NCI-H2227 (cell line): ENCODE data around the gene VAV2.
"Not testable (repeated sequence)": the region's sequence is repeated elsewhere in the genome, so short reads cannot be mapped to it uniquely, and the experiment has no call there.

Source experiments
- DNase-seq: peaks from one replicate; lab custom pipeline; 2025; ENCODE audit not compliant: unreplicated experiment; lab: John Stamatoyannopoulos, UW

VAV2 gene

GRCh38 chr9:133998915-133999595 lies 6.9 kb upstream of the VAV2 start:
- no peak for DNase-seq

DNA sequence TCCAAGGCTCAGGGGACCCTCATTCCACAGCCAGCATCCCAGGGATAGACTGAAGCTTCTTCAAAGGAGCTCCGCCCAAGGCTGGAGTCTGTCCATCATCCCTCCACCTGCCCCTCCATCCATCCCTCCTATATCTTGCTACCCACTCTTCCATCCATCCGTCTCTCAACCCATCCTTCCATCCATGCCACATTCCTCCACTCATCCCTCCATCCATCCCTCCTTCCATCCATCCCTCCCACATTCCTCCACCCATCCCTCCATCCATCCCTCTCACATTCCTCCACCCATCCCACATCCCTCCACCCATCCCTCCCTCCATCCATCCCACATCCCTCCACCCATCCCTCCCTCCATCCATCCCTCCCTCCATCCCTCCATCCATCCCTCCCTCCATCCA lies 5.5 kb upstream of the VAV2 start:
- DNase-seq = no peak

- DNase-seq = no peak
Measured at GRCh38 chr9:133996531-133997520, 4.7 kb upstream of the VAV2 start.

DNA sequence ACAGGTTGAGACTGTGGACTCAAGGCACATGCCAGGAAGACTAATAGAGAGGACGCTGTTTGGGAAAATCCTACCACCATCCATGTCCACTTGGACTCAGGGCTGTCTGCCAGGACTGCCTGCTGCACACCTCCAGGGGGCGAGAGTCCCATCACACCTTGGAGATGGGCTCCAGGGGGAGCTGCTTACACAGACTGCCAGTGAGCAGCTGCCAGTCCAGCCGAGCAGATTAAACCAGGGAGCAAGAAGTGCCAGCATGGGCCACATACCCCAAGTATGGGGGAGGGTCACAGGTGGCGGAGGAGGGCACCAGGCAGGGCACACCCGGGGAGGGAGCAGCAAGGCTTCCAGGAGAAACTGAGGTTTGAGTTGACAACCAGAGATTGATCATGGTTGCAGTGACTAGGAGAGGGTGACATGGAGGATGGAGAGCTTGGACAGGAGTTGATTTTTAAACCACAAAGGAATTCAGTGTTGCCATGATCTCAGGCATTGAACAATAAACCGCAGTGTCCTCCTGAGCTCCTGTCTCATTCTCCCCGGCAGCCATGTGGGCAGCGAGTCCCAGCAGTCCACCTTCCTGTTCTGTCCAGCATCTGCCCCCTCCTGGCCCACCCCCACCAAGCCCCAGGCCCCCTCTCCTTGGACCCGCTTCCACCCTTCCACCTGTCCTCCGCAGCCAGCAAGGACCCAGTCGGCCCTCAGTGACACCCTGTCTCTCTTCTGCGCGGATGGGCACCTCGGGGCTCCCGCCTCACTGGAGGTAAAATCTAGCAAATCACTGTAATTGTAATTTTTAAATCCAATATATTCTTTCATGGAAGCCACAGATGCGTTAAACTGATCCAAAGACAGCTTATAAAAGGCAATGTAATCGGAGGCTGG lies 3.1 kb upstream of the VAV2 start:
- peak; percentile 15 for DNase-seq

- DNase-seq = peak; percentile 70
Measured at GRCh38 chr9:133994353-133995011, 2.4 kb upstream of the VAV2 start.

DNA sequence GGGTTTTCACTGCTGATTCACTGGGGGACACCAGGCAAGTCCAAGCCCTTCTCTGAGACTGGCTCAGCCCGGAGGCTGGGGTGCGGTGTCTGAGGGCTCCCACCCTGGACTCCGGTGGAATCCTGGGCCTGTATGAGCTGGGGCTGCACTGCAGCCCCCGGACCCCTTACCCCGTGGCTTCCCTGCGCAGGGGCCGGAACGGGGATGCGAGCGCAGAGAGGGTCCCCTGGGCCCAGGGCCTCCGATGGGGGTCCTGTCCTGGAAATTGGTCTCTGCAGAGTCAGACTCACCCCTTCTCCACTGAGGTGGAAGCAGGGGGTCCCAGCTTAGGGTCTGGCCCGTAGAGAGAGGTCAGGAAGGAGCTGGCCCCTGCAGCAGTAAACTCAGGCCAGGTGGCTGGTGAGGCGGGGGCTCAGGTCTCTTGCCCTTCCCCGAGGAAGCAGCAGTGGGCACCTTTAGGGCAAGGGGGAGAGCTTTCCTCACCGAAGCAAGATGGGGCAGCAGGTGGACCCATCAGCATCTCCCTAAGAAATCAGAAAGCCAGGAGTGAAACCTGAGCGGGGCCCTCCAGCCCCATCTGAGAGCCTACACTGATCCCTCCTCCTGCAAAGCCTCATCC lies 1.6 kb upstream of the VAV2 start:
- DNase-seq = no peak

DNA sequence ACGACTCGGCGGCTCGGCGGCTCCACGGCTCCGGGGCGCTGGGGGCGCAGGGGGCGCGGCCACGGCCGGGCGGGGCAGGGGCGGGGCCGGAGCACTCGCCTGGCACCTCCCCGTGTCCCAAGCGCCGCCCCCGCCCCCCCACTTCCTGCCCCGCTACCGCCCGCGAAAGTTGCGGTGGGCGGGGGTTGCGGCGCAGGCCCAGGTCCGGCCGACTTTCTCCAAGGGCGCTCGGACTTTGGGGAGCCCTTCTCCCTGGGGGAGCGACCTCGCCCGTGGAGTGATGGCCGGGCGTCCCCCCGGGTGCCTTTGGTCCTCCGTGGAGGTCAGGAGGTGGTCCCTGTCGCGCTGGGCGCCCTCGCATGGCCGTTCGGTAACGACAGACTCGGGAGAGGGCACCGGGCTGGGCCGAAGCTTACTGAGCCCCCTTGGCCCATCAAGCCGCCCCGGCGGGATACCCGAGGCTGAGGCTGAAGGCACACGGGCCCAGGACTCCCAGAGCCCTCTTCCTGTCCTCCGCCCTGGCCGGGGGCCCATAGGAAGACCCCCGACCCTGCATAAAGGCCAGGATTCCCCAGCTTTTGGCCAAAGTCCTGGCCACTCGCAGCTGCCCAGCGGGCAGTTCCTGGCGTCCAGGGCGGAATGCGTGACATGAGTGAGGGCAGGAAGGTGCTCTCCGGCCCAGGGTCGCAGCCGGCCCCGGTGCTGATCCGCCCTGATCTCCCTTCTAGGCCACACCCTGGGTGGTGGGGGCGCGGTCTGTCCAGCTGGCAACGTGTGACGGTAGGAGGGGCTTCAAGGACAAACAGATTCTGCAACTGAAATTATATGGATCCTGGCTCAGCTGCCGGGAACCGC lies 883 bp upstream of the VAV2 start:
- DNase-seq = peak; percentile 75

DNA sequence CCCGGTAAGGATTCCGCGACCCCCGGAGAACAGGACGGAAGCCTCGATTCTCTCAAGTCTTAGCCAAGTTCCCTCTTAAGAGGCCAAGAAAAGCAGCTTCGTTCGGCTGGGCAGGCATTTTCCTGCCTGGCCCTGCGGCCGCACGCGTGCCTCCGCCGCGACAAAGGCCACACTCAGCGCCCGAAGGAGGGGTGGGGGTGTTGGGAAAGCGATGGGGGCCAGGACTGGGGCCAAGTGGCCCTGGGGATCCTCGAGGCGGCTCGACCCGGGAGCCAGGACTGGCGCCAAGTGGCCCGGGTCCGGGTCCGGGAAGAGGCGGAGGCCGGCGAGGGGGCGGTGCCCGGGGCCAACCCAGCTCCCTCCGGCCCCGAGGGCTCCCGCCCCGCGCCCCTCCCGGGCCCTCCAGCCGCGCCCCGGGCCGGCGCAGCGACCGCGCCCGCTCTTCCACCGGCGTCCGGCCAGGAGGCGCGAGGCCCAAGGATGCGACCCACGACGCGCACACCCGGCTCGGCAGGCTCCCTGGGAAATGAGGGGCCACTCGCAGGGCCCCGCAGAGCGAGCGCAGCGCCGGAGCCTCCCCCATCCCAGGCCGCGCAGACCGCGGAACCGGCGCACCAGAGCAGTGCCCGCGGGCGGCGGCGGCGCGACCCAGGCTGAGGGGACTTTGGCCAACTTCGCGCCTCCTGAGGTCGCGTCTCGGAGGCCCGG lies 756 bp downstream of the VAV2 start:
- DNase-seq = peak; percentile 26

DNA sequence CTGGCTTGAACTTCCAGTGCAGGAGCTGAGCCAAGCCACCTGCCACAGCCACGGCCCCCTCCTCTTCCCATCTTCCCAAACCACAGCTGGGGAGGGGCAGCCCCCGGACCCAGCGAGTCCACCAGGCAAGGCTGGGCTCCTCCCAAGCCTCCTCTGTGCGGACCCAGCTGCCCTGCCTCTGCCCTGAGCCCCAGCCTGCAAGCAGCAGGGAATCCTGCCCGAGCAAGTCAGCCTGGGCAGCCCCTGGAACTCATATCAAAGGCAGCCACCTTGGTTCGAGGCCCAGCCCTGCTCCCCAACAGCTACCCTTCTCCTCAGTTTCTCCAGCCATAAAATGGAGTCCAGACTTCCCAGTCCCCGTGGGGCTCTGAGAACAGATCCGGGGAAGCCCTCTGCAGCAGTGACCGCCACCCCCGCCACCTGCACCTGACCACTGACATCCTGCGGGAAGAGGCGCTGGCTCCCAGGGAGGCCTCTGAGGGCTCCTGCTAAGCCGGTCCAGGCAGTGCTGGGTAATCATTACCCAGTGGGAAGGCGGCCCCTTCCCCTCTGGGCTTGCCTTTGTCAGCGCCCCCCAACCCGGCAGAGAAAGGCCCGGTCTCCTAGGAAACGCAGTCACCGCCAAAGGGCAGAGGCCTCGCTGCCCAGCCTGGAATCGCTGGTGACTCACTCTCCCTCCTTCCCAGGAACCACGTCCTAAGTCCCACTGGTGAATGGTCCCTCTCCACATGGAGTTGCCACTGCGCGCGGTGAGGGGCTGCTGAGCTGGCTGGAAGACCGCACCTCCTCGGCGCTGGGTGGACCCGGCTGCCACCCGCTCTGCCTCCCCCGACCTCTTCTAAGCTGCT lies 1.5 kb downstream of the VAV2 start:
- DNase-seq = peak; percentile 16

- DNase-seq = no peak
Measured at GRCh38 chr9:133989625-133990365, 2.3 kb downstream of the VAV2 start.

- DNase-seq = not testable (repeated sequence)
Measured at GRCh38 chr9:133988771-133989170, 3.4 kb downstream of the VAV2 start.

- DNase-seq = no peak
Measured at GRCh38 chr9:133987946-133988665, 4.0 kb downstream of the VAV2 start.

DNA sequence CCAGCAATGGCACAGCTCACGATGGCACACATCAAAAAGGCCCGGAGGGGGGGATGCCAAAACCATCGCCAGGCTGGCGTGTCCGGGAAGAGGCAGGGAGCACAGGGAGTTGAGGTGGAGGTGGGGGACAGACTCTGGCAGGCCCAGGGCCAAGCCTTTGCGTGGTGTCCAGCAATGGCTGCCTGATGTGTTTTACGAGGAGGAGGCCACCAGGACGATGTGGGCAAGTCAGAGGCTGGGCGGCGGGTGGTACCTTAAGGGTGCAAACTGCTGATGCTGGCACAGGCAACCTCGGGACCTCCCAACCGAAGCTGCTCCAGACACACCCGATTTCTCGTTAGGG lies 4.7 kb downstream of the VAV2 start:
- DNase-seq = no peak

GRCh38 chr9:133986774-133987445 lies 5.2 kb downstream of the VAV2 start:
- no peak for DNase-seq

DNA sequence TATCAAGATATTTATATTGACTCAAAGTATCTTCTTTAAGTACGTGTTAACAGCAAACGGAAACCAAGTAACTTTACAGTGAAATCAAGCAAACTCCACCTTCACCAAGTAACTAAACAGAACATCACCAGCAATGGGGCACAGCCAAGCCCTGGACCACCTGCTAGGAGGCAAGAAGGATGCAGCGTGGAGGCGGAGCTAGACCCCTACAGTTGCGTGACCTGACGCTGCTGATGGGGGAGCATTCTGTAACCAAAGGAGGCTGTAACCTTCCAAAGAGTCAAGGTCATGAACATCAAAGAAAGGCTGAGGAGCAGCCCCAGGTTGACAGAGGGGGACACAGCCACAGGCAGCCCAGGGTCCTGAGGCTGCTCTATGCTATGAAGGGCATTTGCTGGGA lies 6.1 kb downstream of the VAV2 start:
- no peak for DNase-seq
